Stimulated activated CD8-positive, alpha-beta memory T cell treated with anti-CD3 and anti-CD28 coated beads, Interleukin-7, amount 100 ng/mL, for 48 hours (primary cell): ENCODE results near the gene CCT7.

ENCODE experiments used
- DNase-seq, 2 donors: peaks; one replicate each; pipeline ENCODE4 v3.0.0-alpha.2; 2020; ENCODE audit warnings: low read depth in 1 of 2; ENCODE audit errors: extremely low read depth in 1 of 2

Gene CCT7

GRCh38 chr2:73266061-73266901 is 32.2 kb downstream of the CCT7 start:
- DNase-seq = no peak

GRCh38 chr2:73267008-73267407 is 32.9 kb downstream of the CCT7 start:
- DNase-seq = no peak

- DNase-seq = no peak
Observed at GRCh38 chr2:73268366-73268829, 34.3 kb downstream of the CCT7 start.

GRCh38 chr2:73268830-73269685 is 35.0 kb downstream of the CCT7 start:
- no peak for DNase-seq

GRCh38 chr2:73269686-73270465 is 35.8 kb downstream of the CCT7 start:
- no peak for DNase-seq

GRCh38 chr2:73272270-73272669 is 38.2 kb downstream of the CCT7 start:
- no peak for DNase-seq

- no peak for DNase-seq
Observed at GRCh38 chr2:73279852-73280251, 45.7 kb downstream of the CCT7 start.

GRCh38 chr2:73281244-73281643 is 47.1 kb downstream of the CCT7 start:
- DNase-seq = no peak

- no peak for DNase-seq
Observed at GRCh38 chr2:73282924-73283544, 48.9 kb downstream of the CCT7 start.

- no peak for DNase-seq
Observed at GRCh38 chr2:73283545-73284295, 49.6 kb downstream of the CCT7 start.

- peak; percentile 73 to 76 for DNase-seq
Observed at GRCh38 chr2:73284296-73285158, 50.4 kb downstream of the CCT7 start, which contains the start of gene FBXO41. FBXO41 (minus strand) TSS chr2:73284478; CDS start chr2:73269630, 14,848 bp downstream.

GRCh38 chr2:73285159-73285739 is 51.1 kb downstream of the CCT7 start:
- DNase-seq = no peak

GRCh38 chr2:73286134-73286655 is 52.1 kb downstream of the CCT7 start:
- no peak for DNase-seq

- DNase-seq = no peak
Observed at GRCh38 chr2:73289304-73289703, 55.2 kb downstream of the CCT7 start.

GRCh38 chr2:73290049-73290839 is 56.1 kb downstream of the CCT7 start:
- peak in 1 of 2 donors; percentile 37 for DNase-seq

GRCh38 chr2:73291093-73291460 is 57.0 kb downstream of the CCT7 start:
- no peak for DNase-seq
